SH-SY5Y (cell line): ENCODE data around the gene SMIM23.

Experiments
- GATA2 ChIP-seq: IDR thresholded peaks from 2 replicates; pipeline ENCODE4 v1.6.1; 2011; ENCODE audit warnings: mild to moderate bottlenecking, low read depth, low read length
- GATA3 ChIP-seq: IDR thresholded peaks from 2 replicates; pipeline ENCODE4 v1.6.1; 2011; ENCODE audit warnings: low read depth, mild to moderate bottlenecking, low read length, moderate library complexity

DNA sequence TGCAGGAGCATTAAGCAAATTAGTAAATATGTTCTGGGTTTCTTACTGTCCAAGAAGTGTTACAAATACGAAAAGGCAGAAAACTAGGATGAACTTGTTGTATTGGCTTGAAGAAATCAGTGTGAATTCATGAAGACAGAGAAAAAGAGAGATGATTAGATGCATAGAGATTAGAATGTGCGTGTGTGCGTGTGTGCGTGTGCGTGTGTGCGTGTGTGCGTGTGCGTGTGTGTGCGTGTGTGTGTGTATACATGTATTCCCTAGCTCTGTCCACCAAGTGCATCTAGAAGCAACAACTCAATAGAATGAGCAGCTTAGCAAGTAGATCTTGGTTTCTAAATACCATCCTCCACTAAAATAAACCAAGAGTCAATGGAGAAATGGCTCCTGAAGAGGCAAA, 41.5 kb downstream of the SMIM23 start:
- no peak for TF ChIP-seq GATA2
- TF ChIP-seq GATA3: no peak
